K562 (cell line): ENCODE data around the gene CTTNBP2NL. TPM values are rescaled to one million over a fixed set of nuclear protein-coding genes. Genes with fewer than 3 reads are reported as not detected.
A peak's percentile ranks its signal among the peaks of the same experiment; 100 is the strongest.

ENCODE experiments used
- ARID2 ChIP-seq: fragments of 450-650 bp; IDR thresholded peaks from 2 replicates; pipeline ENCODE4 v1.6.1; 2017; ENCODE audit warnings: antibody characterized with exemption, mild to moderate bottlenecking
- BMI1 ChIP-seq: fragments of 150-350 bp; IDR thresholded peaks from 2 replicates; pipeline ENCODE4 v1.6.1; 2014; ENCODE audit warnings: low read length
- DEAF1 ChIP-seq: fragments of 450-650 bp; formaldehyde crosslinking; IDR thresholded peaks from 2 replicates; pipeline ENCODE4 v1.4.0; 2020; ENCODE audit warnings: mild to moderate bottlenecking, moderate library complexity
- NR2C2 ChIP-seq, 2 experiments: fragments of 200-800 bp in 1 of 2; sonication (Bioruptor generic) in 1 of 2; sonication (generic) in 1 of 2; formaldehyde crosslinking in 1 of 2; IDR thresholded peaks; 2 replicates each; pipeline versions ENCODE4 v1.6.1 to v1.8.0; 2016 to 2022; ENCODE audit warnings: mild to moderate bottlenecking in 1 of 2, missing compliant biosample characterization in 1 of 2, missing genetic modification characterization in 1 of 2, missing genetic modification reagents in 1 of 2
- PKNOX1 ChIP-seq: fragments of 450-650 bp; IDR thresholded peaks from 2 replicates; pipeline ENCODE4 v1.6.1; 2016
- SMC3 ChIP-seq: conservative IDR thresholded peaks from 2 replicates; pipeline ENCODE4 v1.6.1; 2011; ENCODE audit warnings: low read depth, low read length, improper control_type of control experiment; ENCODE audit not compliant: insufficient read depth
- SP1 ChIP-seq: sonication (generic); formaldehyde crosslinking; IDR thresholded peaks from 2 replicates; pipeline ENCODE4 v1.8.1; 2022; ENCODE audit warnings: mild to moderate bottlenecking, missing genetic modification reagents
- polyA plus RNA-seq, 8 experiments: library from polyadenylated mRNA; depleted of rRNA in 4 of 8; stranded (reverse) in 5 of 8; unstranded in 3 of 8; fragments of >200 nt; fragmentation: Nextera tagmentation in 2 of 8; fragmentation: Illumina TruSeq in 1 of 8; extraction: Ambion mirVana in 2 of 8; extraction: Trizol in 1 of 8; gene quantifications; 2 replicates each; pipeline versions ENCODE4 v1.2.1 to v1.2.3, GENCODE V29; 2011 to 2014; ENCODE audit warnings: inconsistent platforms in 1 of 8, missing spikeins in 1 of 8
- total RNA-seq, 7 experiments: library from RNA; depleted of rRNA in 6 of 7; stranded (reverse); fragments of >200 nt in 6 of 7; fragmentation: Illumina TruSeq in 2 of 7; extraction: Trizol in 2 of 7; gene quantifications; 2 replicates each; pipeline versions ENCODE4 v1.2.1 to v1.2.3, GENCODE V29; 2011 to 2021; ENCODE audit warnings: low replicate concordance in 1 of 7

The CTTNBP2NL gene
- total and polyA plus RNA-seq, 9 of the 15 experiments (the other 6 are each of a cell fraction or from before 2014, with no cell fraction given) = 0.27 to 1.4 (median 0.62) TPM

GRCh38 chr1:112390775-112391602 is 5.0 kb upstream of the CTTNBP2NL start (continued):
- TF ChIP-seq NR2C2 (CRISPR knock-in tag; IDR thresholded peaks at IDR 0.05) (no peak), NR2C2 (tag; IDR thresholded peaks at IDR 0.05) (peak; percentile 54; the same call in 1 of the 2 replicates), SMC3 (peak; percentile 96), PKNOX1 (peak; percentile 82), DEAF1 (peak; percentile 97), BMI1 (peak; percentile 13; the same call in 1 of the 2 replicates), ARID2 (peak; percentile 86), SP1 (peak; percentile 86)
